Daoy (cell line): Measurements from ENCODE around the gene NINJ2. TPM values are rescaled to one million over a fixed set of nuclear protein-coding genes. Genes with fewer than 3 reads are reported as not detected.
"Not testable (repeated sequence)": the region's sequence is repeated elsewhere in the genome, so short reads cannot be mapped to it uniquely, and the experiment has no call there.

ENCODE experiments used
- DNase-seq: peaks from one replicate; pipeline ENCODE4 v3.0.0-alpha.2; 2015; ENCODE audit warnings: low read depth
- total RNA-seq: library from RNA; depleted of rRNA; stranded (reverse); fragments of >200 nt; shearing (Covaris generic); gene quantifications from 2 replicates; pipeline ENCODE4 v1.2.3, GENCODE V29; 2014

The NINJ2 gene
- total RNA-seq, 1 experiment from 2014 or later: not detected

DNA sequence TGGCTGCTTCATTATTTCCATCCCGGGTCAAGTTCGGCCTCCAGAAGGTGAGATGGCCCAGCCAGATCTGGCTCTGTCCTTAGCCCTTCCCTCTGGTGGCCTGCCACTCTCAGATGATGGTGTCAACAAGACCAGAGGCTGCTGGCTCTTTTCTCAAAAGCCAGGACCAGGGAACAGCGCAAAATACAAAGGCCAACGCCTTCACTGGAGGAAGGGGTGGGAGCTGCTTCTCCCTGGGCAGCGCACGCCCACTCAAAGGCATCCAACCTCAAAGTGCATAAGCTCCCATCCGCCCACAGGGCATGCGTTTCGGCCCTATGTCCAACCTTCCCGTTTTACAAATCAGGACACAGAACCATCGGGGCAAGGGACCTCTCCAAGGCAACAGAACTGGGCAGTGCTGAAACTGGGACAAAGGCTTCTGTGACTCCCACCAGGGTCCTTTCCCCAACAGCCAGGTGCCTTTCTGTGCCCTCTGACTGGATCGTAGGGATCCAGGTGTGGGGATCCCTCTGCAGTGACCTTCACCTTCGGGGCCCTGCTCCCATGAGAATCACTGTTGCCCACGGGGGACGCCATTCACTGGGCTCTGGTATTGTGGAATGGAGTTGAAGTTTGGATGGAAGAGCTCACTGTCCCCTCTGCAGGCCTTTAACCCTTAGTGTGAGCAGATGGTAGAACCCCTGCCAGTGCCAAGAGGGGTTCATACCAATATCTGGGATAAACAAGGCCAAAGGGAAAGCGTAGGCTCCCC lies 76.8 kb downstream of the NINJ2 start:
- DNase-seq: no peak

DNA sequence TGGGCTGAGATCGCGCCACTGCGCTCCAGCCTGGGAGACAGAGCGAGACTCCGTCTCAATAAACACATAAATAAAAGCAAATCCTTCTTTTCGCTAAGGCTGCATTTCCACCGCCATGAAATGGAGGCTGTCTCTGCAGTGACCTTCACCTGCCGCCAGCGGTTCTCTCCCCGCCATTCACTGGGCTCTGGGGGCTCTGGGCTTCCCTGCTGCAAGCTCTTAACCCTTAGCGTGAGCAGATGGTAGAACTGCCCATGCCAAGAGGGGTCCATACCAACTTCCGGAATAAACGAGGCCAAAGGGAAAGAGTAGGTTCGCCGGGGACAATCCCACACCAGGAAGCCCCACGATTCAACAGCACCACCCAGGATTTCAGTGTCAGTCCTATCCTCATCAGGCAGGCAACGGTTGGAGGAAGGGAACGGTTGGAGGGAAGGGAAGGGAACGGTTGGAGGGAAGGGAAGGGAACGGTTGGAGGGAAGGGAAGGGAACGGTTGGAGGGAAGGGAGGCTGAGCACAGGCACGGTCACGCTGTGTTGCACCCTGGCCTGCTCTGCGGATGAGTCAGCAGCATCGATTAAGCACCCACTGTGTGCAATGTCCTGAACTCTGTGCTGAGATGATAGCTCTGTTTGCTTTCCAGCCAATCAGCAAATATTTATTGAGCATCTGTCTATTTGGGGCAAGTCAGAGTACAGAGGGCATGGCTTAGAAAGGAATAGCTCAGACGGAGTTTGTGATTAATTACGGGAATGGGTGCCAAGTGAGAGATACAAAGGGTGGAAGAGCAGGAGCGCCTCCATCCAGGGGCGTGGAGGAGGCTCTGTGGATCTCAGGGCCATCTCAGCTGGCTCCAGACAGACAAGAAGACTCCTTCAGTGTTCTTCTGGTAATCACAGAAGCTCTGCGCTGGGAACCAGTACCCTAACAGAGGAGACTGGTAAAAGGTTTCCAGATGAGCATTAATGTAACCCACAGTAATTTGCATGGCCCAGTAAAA lies 77.9 kb downstream of the NINJ2 start:
- DNase-seq: no peak

DNA sequence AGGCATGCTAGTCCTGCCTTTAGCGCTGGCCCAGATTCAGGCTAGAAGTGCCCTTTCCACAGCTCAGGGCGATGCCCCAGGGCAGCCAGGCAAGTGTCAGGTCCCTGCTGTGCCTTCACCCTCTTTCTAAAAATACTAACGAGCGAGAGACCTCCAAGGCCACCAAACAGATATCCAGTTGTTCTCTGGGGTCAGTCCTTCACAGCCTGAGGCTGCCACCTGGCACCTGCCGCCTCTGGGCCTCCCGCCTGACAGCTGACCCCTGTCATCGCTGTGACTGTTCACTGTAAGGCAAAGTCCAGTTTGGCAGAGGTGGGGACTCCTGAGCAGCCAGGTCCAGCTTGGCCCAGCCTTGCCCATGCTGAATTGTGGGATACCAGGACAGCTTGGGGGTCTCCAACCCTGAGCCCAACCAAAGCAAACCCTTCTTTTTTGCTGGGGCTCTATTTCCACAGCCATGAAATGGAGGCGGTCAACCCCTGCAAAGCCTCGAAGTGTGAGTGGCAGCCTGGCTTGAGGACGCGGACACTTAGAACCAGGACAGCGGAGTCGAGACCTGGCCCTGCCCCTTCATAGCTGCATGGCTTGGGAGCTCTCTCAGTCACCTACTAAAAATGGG lies 79.9 kb downstream of the NINJ2 start:
- no peak for DNase-seq

DNA sequence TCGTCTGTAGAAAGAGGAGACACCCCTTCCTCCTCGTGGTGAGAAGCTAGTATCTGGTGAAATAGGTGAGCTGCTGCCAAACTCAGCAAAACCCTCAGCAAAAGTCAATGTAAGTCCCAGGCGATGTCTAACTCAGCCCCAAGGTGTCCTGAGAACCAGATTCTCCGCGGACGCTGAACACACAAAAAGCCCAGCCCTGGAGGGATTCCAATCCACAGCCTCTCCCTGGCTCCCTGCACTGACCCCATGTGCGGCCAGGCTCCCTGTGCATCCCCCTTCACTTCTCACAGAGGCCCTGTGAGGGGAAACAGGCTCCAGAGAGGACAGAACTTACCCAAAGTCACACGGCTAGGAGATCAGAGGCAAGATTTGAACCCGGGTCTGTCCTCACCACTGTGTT lies 81.5 kb downstream of the NINJ2 start:
- DNase-seq: no peak

DNA sequence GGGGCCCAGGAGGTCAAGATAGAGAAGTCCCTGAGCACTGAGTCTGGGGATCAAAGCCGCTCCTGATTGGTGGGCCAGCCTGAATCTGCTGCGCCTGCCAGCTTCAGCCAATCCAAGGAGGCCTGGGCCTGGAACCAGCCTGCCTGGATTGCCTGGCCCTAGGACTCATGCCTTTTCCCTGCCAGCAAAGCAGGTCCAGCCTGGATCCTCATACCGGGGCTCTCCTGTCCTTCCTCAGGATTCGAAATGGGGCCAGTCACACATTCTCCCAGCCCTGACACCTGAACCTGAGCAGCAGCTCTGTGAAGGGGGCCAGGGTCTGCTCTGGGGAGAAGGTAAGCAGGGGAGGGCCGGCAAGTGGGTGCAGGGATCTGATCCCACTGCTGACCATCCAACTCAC lies 81.9 kb downstream of the NINJ2 start:
- no peak for DNase-seq

DNA sequence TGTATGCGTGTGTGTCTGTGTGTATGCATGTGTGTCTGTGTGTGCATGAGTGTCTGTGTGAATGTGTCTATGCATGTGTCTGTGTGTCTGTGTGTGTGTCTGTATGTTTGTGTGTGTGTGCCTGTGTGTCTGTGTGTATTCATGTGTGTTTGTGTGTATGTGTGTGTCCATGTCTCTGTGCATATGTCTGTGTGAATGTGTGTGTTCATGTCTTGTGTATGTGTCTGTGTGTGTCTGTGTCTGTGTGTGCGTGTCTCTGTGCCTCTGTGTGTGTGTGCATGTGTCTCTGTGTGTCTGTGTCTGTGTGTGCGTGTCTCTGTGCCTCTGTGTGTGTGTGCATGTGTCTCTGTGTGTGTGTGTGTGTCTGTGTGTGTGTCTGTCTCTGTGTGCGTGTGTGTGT lies 82.4 kb downstream of the NINJ2 start:
- no peak for DNase-seq

DNA sequence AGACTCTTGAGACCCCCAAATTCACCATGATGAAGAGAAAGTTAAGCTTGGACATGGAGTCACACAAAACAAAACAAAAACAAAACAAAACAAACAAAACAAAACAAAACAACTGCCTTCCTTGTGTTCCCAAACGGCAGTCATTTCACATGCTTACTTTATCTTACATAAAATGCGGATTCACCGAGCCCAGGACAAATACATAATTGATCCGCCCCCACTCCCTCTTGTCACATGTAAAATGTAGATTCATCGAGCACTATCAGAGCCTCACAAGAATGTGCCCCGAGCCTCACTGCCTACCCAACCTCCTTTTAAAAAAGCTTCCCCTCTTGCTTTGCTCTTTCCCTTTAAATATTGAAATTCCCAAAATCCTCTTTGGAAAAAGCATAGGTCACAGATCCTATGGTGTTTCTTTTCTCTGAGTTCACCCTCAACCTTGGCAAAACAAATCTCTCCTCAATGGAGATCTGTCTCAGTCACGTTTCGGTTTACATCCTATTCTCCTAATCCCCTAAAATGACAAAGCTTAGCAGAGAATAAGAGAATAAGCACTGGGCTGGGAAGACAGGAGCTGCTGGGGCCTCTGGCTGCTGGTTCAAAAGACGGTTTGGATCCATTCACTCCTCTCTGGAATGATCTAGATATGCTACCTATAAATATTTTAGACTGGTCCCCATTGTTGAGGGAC lies 83.7 kb downstream of the NINJ2 start:
- DNase-seq: no peak

DNA sequence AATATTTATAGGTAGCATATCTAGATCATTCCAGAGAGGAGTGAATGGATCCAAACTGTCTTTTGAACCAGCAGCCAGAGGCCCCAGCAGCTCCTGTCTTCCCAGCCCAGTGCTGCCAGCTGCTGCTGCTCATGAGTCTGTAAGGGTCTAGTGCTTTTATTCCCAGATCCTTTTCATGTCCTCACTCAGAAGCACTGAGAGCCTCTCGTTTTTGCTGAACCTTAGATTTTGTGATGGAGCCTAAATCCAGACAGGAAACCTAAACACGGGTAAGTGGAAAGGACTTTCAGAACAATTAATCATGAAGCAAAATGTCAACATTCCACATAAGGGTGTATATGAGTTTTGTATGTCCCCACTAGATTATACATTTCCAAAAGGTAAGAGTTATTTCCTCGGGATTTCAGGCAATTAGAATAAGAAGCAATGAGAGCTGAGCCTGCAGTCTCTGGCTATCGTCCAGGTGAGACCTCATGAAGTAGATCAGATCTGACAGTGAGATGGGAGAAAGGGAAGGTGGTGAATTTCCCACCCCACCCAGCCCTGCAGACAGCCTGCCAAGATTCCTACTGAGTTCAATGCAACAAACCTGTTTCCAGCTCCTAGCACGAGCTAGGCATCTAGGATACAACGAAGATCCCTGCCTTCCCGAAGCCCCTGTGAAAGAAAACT lies 84.4 kb downstream of the NINJ2 start:
- no peak for DNase-seq

DNA sequence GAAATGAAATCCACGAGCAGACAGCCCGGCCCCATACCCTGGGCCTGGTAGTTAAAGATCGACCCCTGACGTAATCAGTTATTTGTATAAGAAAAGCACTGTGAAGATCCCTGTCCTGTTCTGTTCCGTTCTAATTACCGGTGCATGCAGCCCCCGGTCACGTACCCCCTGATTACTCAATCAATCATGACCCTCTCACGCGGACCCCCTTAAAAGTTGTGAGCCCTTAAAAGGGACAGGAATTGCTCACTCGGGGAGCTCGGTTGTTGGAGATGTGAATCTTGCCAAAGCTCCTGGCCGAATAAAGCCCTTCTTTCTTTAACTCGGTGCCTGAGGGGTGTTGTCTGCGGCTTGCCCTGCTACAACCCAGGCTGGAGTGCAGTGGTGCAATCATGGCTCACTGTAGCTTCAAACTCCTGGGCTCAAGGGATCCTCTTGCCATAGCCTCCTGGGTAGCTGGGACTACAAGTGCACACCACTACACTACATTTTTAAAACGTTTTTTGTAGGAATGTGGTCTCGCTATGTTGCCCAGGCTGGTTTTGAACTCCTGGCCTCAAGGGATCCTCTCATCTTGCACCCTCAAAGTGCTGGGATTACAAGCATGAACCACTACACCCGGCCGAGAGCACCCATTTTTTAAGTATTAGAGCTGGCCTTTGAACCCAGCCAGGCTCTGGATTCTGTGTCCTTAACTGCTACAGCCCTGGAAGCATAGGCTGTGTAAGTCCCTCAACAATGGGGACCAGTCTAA lies 85.1 kb downstream of the NINJ2 start:
- not testable (repeated sequence) for DNase-seq

DNA sequence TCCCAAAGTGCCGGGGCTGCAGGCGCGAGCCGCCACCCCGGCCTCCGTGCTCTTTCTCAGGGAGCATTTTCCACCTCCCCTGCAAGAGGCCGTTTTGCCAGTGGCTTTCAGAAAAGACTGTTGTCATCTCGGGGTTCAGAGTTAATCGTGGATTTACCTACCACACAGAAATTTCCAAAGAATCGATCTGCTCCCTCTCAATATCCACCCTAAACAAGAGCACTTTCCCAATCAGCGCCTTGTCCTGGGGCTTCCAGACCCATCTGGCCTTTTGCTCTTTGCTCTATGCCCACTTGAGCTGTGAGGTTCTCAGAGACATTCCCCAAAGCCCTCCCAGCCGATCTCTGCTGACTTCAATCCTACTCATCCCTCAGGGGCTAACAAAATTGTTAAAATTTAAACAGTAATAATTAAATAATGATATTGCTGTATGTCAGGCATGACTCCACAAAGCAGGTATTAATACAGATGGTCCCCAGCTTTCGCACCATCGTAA lies 86.6 kb downstream of the NINJ2 start:
- DNase-seq: no peak

DNA sequence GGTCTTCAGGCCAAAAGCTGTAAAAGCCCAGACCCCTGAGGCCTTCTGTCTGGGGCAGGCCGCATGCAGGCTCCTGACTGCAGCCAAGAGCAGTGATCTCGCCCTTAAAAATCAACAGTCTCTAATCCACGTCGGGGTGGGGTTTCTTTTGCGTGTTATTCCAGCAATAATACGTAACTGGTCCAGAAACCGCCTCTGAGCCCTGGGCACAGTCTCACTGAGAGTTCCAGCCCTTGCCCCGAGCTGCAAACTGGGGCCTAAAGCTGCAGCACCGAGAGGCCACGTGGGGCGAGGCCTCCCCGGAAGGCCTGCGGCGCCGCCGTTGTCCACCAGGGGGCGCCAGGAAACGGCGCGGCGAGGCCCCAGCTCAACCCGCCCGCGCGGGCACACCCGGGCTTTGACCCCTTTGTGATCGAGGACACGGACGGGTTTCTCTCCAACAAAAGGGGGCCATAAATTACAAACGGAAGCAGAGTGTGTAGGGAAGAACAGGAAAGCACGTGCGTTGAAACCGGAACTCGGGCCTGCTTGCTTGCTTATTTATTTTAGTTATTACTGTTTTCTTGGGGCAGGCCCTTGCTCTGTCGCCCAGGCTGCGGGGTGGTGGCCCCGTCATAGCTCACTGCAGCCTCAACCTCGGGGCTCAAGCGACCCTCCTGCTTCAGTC lies 87.2 kb downstream of the NINJ2 start:
- peak; percentile 79 for DNase-seq

DNA sequence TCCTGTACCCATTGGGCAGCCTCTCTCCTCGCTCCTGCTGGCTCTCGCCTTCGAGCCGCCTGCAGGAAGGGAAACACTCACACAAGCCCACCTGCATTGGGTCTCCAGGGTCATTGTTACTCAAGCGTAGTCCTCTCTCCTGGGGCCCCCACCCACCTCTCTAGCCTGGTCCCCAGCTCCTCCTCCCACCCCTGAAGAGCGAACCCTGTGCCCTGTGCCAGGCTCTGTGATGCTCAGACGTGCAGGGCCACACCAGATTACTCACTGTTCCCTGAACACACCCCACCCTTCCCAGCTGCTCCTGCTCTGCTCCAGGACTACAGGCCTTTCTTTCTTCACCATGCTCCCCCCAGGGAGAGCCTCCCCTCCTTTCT lies 88.1 kb downstream of the NINJ2 start:
- no peak for DNase-seq

DNA sequence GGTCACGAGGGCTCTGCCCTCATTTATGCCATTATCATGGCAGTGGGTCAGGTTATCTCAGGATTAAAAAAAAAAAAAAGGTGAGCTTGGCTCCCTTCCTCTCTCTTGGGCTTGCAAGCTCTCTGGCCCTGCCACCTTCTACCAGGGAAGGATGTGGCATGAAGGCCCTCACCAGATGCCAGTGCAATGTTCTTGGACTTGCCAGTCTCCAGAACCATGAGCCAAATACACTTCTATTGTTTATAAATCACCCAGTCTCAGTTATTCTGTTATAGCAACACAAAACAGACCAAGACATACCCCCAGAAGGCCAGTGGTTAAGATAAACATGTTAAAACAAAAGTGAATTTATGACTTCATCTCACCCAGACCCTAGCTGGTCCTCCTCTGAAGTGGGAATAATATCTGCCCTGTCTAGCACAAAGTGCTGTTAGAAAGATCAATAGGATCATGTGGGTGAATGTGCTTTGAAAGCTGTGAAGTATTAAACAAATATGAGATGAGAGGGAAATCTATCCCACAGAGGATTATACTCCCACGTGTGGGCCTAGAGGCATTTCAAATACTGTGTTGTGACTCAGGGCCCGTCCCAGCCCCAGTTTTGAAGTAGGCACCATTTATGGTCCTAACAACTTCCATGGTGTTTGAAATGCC lies 88.6 kb downstream of the NINJ2 start:
- peak; percentile 33 for DNase-seq

DNA sequence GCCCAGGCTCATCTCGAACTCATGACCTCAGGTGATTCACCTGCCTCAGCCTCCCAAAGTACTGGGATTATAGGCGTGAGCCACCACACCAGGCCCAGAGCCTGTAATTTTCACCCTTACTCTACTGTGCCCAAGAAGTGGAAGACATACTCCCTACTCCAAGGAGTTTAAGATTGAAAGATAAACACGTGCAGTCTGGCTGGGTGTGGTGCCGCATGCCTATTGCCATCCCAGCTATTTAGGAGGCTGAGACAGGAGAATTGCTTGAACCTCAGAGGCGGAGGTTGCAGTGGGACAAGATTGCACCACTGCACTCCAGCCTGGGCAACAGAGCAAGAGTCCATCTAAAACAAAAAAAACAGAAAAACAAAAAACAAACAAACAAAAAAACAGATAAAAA lies 90.0 kb downstream of the NINJ2 start:
- DNase-seq: no peak

DNA sequence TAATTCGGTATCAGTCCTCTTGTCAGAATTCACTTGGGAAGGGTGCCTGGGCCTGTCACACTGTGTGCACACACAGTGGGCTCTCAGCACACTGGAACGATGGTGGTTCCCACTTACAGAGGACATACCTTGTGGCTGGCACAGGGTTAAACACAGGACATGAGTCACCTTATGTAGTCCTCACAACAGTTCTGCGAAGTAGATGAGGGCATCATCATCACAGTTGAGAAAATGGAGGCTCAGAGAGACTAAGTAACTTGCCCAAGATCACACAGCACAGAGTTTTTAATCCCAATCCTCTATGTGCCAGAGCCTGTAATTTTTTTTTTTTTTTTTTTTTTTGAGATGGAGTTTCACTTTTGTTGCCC lies 90.7 kb downstream of the NINJ2 start:
- peak; percentile 44 for DNase-seq

DNA sequence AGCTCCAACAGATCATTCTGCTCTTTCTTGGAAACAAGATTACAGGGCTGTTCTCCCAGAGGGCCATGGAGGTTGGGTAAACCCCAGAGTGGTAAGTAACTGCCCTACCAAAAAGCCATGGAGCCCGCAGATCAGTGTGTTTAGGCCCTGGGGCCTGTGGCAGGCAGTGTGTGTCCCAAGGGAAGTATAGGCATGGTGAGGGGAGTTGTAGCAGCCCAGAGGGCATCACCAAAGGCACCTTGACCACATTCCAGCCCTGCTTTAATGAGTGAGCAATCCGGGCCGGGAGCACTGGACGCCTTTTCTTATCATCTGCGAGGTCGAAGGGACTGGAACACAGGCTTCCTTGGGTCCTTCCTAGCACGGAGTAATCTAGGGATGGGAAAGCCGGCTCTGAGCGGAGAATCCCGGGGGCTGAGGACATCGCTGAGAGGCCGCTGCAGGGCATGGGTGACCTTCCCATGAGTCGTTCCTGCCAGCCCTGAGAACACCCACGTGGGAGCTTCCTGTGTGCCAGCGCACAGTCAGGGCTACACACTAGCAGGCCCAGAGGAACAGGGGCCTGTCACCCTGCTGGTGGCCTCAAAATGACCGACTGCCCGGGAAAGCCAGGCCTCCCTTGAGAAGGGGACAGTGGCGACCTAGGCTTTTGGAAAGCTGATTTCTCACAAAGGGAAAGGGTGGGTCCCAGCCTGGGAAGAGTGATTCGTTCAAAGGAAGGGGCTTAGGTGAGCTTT lies 91.3 kb downstream of the NINJ2 start:
- DNase-seq: peak; percentile 38

DNA sequence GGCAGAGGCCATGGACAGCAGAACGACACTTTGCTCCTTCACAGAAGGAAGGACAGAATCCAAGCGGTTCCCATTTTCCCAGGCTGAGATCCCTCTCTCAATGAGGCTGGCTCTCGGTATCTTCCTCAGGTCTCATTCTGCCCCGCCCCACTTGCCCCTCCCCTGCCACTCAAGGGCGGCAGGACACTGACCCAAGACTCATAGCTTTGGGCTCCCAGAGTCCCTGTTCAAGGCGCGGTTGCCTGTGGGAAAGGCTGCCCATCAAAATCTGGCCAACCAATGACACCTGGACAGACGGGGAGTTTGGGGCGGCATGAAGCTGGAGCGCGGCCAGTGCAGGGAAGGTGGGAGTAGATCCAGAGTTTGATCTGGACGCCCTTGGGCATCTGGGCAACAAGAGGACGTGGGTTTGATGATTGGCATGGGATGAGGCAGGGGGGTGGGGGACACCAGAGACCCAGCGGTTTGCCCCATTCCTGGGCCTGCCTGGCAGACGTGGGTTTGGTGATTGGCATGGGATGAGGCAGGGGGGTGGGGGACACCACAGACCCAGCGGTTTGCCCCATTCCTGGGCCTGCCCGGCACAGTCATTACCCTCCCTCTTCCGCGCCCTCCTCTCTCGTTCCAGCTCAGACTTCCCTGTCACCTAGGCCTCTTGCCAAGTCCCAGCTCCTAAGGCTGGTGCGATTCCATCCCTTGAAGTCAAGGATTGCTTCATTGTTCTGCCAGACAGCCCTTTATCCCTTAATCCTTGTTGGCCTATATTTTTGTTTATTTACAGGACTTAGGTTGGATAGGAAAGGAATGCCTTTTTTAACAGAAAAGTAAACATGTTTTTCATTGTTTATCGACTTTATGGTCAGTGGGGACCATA lies 92.1 kb downstream of the NINJ2 start:
- peak; percentile 85 for DNase-seq
